Measurements from ENCODE around the gene PAMR1.

PAMR1 gene, protein sequence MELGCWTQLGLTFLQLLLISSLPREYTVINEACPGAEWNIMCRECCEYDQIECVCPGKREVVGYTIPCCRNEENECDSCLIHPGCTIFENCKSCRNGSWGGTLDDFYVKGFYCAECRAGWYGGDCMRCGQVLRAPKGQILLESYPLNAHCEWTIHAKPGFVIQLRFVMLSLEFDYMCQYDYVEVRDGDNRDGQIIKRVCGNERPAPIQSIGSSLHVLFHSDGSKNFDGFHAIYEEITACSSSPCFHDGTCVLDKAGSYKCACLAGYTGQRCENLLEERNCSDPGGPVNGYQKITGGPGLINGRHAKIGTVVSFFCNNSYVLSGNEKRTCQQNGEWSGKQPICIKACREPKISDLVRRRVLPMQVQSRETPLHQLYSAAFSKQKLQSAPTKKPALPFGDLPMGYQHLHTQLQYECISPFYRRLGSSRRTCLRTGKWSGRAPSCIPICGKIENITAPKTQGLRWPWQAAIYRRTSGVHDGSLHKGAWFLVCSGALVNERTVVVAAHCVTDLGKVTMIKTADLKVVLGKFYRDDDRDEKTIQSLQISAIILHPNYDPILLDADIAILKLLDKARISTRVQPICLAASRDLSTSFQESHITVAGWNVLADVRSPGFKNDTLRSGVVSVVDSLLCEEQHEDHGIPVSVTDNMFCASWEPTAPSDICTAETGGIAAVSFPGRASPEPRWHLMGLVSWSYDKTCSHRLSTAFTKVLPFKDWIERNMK

GRCh38 chr11:35525501-35526175 lies at the start of gene PAMR1:
PAMR1 (minus strand) TSS chr11:35525616; CDS start chr11:35525585, 31 bp downstream.
- no peak for DNase-seq (ENCODE audit: low read depth)
- TF ChIP-seq, protein P1, sequence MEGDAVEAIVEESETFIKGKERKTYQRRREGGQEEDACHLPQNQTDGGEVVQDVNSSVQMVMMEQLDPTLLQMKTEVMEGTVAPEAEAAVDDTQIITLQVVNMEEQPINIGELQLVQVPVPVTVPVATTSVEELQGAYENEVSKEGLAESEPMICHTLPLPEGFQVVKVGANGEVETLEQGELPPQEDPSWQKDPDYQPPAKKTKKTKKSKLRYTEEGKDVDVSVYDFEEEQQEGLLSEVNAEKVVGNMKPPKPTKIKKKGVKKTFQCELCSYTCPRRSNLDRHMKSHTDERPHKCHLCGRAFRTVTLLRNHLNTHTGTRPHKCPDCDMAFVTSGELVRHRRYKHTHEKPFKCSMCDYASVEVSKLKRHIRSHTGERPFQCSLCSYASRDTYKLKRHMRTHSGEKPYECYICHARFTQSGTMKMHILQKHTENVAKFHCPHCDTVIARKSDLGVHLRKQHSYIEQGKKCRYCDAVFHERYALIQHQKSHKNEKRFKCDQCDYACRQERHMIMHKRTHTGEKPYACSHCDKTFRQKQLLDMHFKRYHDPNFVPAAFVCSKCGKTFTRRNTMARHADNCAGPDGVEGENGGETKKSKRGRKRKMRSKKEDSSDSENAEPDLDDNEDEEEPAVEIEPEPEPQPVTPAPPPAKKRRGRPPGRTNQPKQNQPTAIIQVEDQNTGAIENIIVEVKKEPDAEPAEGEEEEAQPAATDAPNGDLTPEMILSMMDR (IDR thresholded peaks at IDR 0.05; ENCODE audit: low read depth, low read length, missing control alignments): no peak
- in situ Hi-C loops (cut with HindIII; ENCODE audit: low sequenced_read_pairs): no loop called here
- peak within 1 kb of the TSS; percentile 38 for H3K4me3 ChIP-seq (ENCODE audit: low read depth, low read length)

- TF ChIP-seq, protein P1 (IDR thresholded peaks at IDR 0.05; ENCODE audit: low read depth, low read length, missing control alignments): no peak
- H3K4me3 ChIP-seq (ENCODE audit: low read depth, low read length): no peak overlapping the region
- in situ Hi-C loops (cut with HindIII; ENCODE audit: low sequenced_read_pairs): no loop called here
- DNase-seq (ENCODE audit: low read depth): no peak
Measured at GRCh38 chr11:35571696-35572095, 46.3 kb upstream of the PAMR1 start.

- H3K4me3 ChIP-seq (ENCODE audit: low read depth, low read length): no peak overlapping the region
- TF ChIP-seq, protein P1 (IDR thresholded peaks at IDR 0.05; ENCODE audit: low read depth, low read length, missing control alignments): no peak
- in situ Hi-C loops (cut with HindIII; ENCODE audit: low sequenced_read_pairs): no loop called here
- DNase-seq (ENCODE audit: low read depth): no peak
Measured at GRCh38 chr11:35567737-35568465, 42.5 kb upstream of the PAMR1 start.

DNA sequence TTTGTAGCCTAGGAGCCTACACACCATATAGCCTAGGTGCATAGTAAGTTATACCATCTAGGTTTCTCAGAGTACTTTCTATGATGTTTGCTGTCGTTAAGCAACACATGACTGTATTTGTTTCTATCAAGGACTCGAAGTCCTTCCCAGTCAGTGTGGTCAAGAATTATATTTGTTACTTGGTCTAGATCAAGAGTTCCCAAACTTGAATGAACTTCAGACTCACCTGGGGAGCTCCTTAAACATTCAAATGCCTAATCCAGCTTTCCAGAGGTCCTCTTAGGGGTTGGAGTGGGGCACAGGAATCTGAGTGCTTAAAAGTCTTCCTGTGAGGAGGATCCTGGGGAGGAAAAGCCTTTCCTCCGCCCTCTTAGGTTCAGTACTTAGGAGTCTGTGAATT lies 41.5 kb upstream of the PAMR1 start:
- in situ Hi-C loops (cut with HindIII; ENCODE audit: low sequenced_read_pairs): no loop called here
- no peak overlapping the region for H3K4me3 ChIP-seq (ENCODE audit: low read depth, low read length)
- TF ChIP-seq, protein P1 (IDR thresholded peaks at IDR 0.05; ENCODE audit: low read depth, low read length, missing control alignments): no peak
- DNase-seq (ENCODE audit: low read depth): no peak

DNA sequence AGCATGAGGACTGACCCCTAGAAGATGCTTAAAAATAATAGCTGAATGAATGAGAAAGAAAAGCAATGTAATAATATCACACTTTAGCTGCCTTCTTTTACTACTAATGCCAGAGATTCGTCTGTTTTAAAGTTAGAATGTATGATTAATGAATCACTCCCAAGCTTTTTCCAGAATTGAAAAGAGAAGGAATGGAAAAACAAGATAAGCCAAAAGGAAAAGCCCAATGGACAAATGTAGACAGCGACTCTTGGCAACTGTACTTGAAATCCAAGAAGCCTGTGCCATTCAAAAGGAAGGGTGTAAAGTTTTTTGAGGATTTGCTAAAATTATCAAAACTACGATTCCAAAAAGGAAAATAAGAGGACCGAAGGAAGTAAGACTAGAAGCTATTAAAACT lies 40.8 kb upstream of the PAMR1 start:
- H3K4me3 ChIP-seq (ENCODE audit: low read depth, low read length): no peak overlapping the region
- TF ChIP-seq, protein P1 (IDR thresholded peaks at IDR 0.05; ENCODE audit: low read depth, low read length, missing control alignments): no peak
- DNase-seq (ENCODE audit: low read depth): no peak
- in situ Hi-C loops (cut with HindIII; ENCODE audit: low sequenced_read_pairs): no loop called here

GRCh38 chr11:35564245-35564595 lies 38.8 kb upstream of the PAMR1 start:
- no peak overlapping the region for H3K4me3 ChIP-seq (ENCODE audit: low read depth, low read length)
- in situ Hi-C loops (cut with HindIII; ENCODE audit: low sequenced_read_pairs): no loop called here
- DNase-seq (ENCODE audit: low read depth): no peak
- TF ChIP-seq, protein P1 (IDR thresholded peaks at IDR 0.05; ENCODE audit: low read depth, low read length, missing control alignments): no peak
